Measurements from ENCODE around the gene CES3.

GRCh38 chr16:67013233-67013822 lies 52.3 kb downstream of the CES3 start:
- TF ChIP-seq EZH2 (IDR thresholded peaks at IDR 0.05; ENCODE audit: borderline replicate concordance, low read length) (no peak), CTCF (conservative IDR thresholded peaks at IDR 0.05 in 1 of 2, IDR thresholded peaks at IDR 0.05 in 1 of 2; ENCODE audit: extremely low read depth in 1 of 2, insufficient read depth in 1 of 2, low read depth in 1 of 2, low read length in 2 of 2) (no peak)
